ENCODE results near the gene TCTN1. TPM values are rescaled to one million over a fixed set of nuclear protein-coding genes. Genes with fewer than 3 reads are reported as not detected.
"Not testable (repeated sequence)": the region's sequence is repeated elsewhere in the genome, so short reads cannot be mapped to it uniquely, and the experiment has no call there.

Gene TCTN1
- total RNA-seq, 1 experiment from 2014 or later: 40.0 TPM

DNA sequence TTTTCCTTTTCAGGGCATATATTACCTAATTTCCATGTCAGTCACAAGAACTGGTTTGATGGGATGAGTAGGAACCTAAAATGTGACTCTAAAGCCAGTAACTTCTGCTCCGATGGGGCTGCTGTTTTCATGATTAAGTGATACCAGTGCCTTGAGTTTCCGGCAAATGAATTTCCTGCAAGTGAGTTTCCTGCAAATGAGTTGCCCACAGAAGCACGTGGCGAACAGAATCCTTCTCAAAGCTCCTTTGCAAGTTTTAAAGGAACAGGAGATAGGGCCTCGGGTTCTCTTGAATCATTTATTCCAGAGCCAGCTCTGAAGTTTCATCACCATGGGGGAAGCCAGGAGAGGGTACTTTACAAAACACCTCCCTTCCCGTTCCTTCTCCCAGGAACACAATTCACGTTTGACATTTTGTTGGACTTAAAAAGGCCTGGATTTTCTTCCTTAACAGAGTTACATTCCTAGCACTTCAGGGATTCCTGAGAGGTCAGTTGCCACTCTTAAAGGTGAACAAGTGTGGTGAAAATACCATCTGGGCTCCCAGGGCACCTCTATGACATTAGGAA lies 28.6 kb upstream of the TCTN1 start:
- ChIA-PET POLR2A (ENCODE audit: unreplicated experiment) (interaction anchor here (0.6 kb wide), 2 partner anchors 9 to 113 kb away, joined by 5 to 9 read pairs; no protein-coding TSS in a partner anchor), CTCF (no interaction called here)
- no peaks in the 10 kb centered on the region for H3K36me3 ChIP-seq (ENCODE audit: low read depth, low read length)
- no peaks in the 10 kb centered on the region for H3K27me3 ChIP-seq (ENCODE audit: low read length)
- no peak overlapping the region for H3K9ac ChIP-seq (ENCODE audit: low read length)
- peaks cover 29% of the 10 kb centered on the region for H3K4me1 ChIP-seq (ENCODE audit: insufficient read depth, low read length)
- BruUV-seq (replicated peaks): no TSS peak
- peak; percentile 43 for DNase-seq
- peak overlapping the region; percentile 16 for H3K4me2 ChIP-seq (ENCODE audit: low read length)
- no peaks in the 10 kb centered on the region for H3F3A ChIP-seq (ENCODE audit: low read length, unreplicated experiment)
- no peak for ATAC-seq
- H2AFZ ChIP-seq (ENCODE audit: low read length): peak overlapping the region; percentile 25
- no peak overlapping the region for H3K4me3 ChIP-seq (ENCODE audit: low read length)
- peaks cover 26% of the 10 kb centered on the region for H3K79me2 ChIP-seq (ENCODE audit: low read length)
- peaks cover 18% of the 10 kb centered on the region for H4K20me1 ChIP-seq (ENCODE audit: low read length)
- intact Hi-C loops (cut with micrococcal nuclease): no loop called here
- H3K27ac ChIP-seq (ENCODE audit: low read length): no peak overlapping the region
- TF ChIP-seq, protein P1, sequence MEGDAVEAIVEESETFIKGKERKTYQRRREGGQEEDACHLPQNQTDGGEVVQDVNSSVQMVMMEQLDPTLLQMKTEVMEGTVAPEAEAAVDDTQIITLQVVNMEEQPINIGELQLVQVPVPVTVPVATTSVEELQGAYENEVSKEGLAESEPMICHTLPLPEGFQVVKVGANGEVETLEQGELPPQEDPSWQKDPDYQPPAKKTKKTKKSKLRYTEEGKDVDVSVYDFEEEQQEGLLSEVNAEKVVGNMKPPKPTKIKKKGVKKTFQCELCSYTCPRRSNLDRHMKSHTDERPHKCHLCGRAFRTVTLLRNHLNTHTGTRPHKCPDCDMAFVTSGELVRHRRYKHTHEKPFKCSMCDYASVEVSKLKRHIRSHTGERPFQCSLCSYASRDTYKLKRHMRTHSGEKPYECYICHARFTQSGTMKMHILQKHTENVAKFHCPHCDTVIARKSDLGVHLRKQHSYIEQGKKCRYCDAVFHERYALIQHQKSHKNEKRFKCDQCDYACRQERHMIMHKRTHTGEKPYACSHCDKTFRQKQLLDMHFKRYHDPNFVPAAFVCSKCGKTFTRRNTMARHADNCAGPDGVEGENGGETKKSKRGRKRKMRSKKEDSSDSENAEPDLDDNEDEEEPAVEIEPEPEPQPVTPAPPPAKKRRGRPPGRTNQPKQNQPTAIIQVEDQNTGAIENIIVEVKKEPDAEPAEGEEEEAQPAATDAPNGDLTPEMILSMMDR (conservative IDR thresholded peaks at IDR 0.05; ENCODE audit: low read depth, low read length): no peak
- TF ChIP-seq EZH2 (IDR thresholded peaks at IDR 0.05; ENCODE audit: low read length, unreplicated experiment) (no peak), EZH2phosphoT487 (IDR thresholded peaks at IDR 0.05; ENCODE audit: borderline replicate concordance, low read length) (no peak)
- H3K9me3 ChIP-seq (ENCODE audit: low read length): no peaks in the 10 kb centered on the region
- H3K9me2 ChIP-seq (replicated peaks; ENCODE audit: low read length): no peaks in the 10 kb centered on the region

DNA sequence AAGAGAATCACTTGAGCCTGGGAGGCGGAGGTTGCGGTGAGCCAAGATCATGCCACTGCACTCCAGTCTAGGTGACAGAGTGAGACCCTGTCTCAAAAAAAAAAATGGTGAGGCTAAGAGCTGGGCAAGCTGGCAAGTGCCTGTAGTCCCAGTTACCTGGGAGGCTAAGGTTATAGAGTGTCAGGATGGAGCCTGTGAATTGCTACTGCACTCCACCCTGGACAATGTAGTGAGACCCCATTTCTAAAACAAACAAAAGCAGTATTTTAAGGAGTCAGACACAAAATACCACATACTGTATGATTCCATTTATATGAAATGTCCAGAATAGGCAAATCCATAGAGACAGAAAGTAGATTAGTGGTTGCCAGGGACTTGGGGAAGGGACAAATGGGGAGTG lies 26.8 kb upstream of the TCTN1 start:
- H3K79me2 ChIP-seq (ENCODE audit: low read length); DNase-seq; H3K27me3 ChIP-seq (ENCODE audit: low read length); intact Hi-C loops (cut with micrococcal nuclease); H3F3A ChIP-seq (ENCODE audit: low read length, unreplicated experiment); POLR2A ChIA-PET (ENCODE audit: unreplicated experiment); H3K9me2 ChIP-seq (replicated peaks; ENCODE audit: low read length); H4K20me1 ChIP-seq (ENCODE audit: low read length); H2AFZ ChIP-seq (ENCODE audit: low read length); ATAC-seq; H3K9me3 ChIP-seq (ENCODE audit: low read length); H3K27ac ChIP-seq (ENCODE audit: low read length); H3K36me3 ChIP-seq (ENCODE audit: low read depth, low read length); H3K4me3 ChIP-seq (ENCODE audit: low read length); BruUV-seq (replicated peaks); H3K9ac ChIP-seq (ENCODE audit: low read length); H3K4me2 ChIP-seq (ENCODE audit: low read length): not testable (repeated sequence)
- CTCF ChIA-PET: interaction anchor here (0.6 kb wide), 1 partner anchor 839 kb away, joined by 3 read pairs; no protein-coding TSS in a partner anchor
- peaks cover 19% of the 10 kb centered on the region for H3K4me1 ChIP-seq (ENCODE audit: insufficient read depth, low read length)

DNA sequence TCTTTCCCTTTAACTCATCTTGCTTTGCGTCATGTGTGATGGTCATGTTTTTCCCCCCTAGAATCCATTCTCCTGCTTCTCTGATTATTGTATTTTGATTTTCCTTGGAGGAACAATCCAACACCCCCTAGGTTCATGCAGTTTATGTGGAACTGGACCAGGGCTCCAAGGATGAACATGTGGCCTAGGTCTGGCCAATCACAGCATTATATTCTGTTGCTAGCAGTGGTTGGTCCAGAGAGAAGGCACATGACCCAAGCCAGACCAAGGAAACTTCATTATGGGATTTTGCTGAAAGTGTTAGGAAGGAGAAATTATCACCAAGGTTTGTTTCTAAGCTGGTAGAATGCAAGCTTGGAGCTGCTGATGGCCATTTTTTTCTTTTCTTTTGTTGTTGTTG lies 23.9 kb upstream of the TCTN1 start:
- no peaks in the 10 kb centered on the region for H3K9me2 ChIP-seq (replicated peaks; ENCODE audit: low read length)
- ChIA-PET POLR2A (ENCODE audit: unreplicated experiment) (no interaction called here), CTCF (no interaction called here)
- no peaks in the 10 kb centered on the region for H3F3A ChIP-seq (ENCODE audit: low read length, unreplicated experiment)
- H3K4me1 ChIP-seq (ENCODE audit: insufficient read depth, low read length): peaks cover 5% of the 10 kb centered on the region
- no peaks in the 10 kb centered on the region for H4K20me1 ChIP-seq (ENCODE audit: low read length)
- DNase-seq (no peak), ATAC-seq (no peak)
- no peak for TF ChIP-seq EZH2 (IDR thresholded peaks at IDR 0.05; ENCODE audit: low read length, unreplicated experiment)
- TF ChIP-seq, protein P1 (conservative IDR thresholded peaks at IDR 0.05; ENCODE audit: low read depth, low read length): no peak
- TF ChIP-seq EZH2phosphoT487 (IDR thresholded peaks at IDR 0.05; ENCODE audit: borderline replicate concordance, low read length): no peak
- no peaks in the 10 kb centered on the region for H3K27me3 ChIP-seq (ENCODE audit: low read length)
- no peak overlapping the region for H3K27ac ChIP-seq (ENCODE audit: low read length)
- H3K4me2 ChIP-seq (ENCODE audit: low read length): no peak overlapping the region
- no peaks in the 10 kb centered on the region for H3K36me3 ChIP-seq (ENCODE audit: low read depth, low read length)
- intact Hi-C loops (cut with micrococcal nuclease): no loop called here
- H2AFZ ChIP-seq (ENCODE audit: low read length): no peak overlapping the region
- BruUV-seq (replicated peaks): no TSS peak
- no peak overlapping the region for H3K9ac ChIP-seq (ENCODE audit: low read length)
- H3K9me3 ChIP-seq (ENCODE audit: low read length): no peaks in the 10 kb centered on the region
- H3K4me3 ChIP-seq (ENCODE audit: low read length): no peak overlapping the region
- H3K79me2 ChIP-seq (ENCODE audit: low read length): no peaks in the 10 kb centered on the region
